GM18508 (cell line): Measurements from ENCODE around the gene PPM1L.

Experiments used
- ATAC-seq: cut with Tn5 transposase; IDR thresholded peaks from one replicate; pipeline ENCODE4 v1.9.1; 2021; ENCODE audit warnings: moderate number of reproducible peaks; ENCODE audit not compliant: insufficient read depth, unreplicated experiment

The PPM1L gene

GRCh38 chr3:161070980-161071663 is 315.1 kb downstream of the PPM1L start:
- no peak for ATAC-seq

DNA sequence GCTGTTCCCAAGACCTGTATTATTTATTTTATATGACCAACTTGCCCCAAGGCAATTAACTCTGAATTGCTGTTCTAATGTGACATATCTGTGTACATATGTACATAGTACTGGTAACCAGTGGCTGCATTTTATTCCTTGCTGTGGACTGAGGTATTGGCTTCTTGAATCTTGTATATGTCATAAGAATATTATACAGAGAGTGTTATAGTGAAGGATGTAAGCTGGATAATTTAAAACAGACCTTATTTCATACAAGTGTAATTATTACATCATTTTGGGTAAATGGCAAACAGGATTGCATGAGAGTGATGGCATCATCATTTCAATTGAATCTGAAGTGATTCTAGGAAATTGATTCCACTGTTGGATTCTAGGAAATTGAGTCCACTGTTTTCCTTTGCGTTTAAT is 316.2 kb downstream of the PPM1L start:
- ATAC-seq = no peak

GRCh38 chr3:161072751-161073150 is 316.7 kb downstream of the PPM1L start:
- ATAC-seq = no peak

DNA sequence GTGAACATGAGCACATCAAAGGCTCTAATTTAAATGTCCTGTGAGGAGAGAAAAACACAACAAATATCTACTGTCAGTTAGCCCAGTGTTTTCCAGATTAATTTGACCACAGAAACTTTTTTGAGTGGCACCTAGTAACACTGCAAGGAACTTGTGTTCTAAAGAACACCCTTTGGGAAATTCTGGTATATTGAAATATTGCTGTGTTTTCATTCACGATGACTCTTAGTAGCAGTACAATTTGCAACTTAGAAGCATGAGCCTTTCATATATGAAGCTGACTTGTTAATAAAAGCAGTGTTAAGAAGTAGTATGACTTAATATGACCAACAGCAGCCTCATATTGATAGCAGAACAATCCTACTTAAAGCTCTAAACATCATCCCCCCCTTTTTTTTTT is 317.1 kb downstream of the PPM1L start:
- no peak for ATAC-seq

GRCh38 chr3:161081633-161082032 is 325.6 kb downstream of the PPM1L start:
- ATAC-seq = peak; percentile 89

- no peak for ATAC-seq
Observed at GRCh38 chr3:161082063-161082462, 326.0 kb downstream of the PPM1L start.

DNA sequence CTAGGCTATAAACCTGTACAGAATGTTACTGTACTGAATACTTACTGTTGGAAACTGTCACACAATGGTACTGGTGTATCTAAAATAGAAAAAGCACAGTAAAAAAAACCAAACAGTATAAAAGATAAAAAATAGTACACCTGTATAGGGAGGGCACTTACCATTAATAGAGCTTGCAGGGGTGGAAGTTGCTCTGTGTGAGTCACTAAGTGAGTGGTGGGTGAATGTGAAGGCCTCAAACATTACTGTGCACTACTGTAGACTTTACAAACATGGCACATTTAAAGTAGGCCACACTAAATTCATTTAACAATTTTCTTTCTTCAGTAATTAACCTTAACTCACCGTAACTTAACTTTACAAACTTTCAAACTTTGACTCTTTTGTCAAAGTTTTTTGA is 327.1 kb downstream of the PPM1L start:
- no peak for ATAC-seq

DNA sequence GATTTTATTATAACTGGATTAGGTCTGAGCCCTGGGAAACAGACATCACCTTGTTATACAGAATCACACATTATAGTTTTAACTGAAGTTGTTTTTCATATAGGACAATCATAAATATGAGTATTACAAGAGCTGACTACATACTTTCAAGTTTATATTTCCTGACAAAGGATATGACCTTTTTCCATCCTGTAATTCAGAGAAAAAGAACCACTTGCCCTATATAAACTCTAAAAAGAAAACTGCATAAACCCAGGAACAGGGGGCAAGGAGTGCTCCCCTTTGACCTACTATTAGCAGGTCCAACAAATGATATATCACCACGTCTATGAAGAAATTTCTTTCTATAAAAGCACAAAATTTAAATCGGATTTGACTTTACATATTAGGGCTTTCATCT is 328.2 kb downstream of the PPM1L start:
- no peak for ATAC-seq

DNA sequence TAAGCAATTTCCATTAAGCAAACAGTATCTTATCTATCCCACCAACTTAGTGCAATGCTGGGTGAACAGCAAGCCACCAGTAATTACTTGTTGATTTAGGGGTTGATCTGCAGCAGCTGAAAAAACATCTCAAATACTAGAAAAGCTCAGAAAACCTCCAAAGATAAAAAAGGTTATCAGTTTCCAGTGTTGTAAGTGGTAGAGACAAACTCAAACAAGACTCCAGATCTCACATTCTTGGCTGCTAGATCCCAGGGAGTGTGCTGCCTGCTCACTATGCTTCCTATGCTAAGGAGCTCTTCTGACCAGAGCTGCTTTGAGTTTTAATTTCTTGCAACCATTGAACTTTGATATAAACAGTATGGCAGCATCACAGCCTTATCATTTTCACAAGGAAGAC is 337.9 kb downstream of the PPM1L start:
- no peak for ATAC-seq

GRCh38 chr3:161096771-161097367 is 340.8 kb downstream of the PPM1L start:
- ATAC-seq = no peak

DNA sequence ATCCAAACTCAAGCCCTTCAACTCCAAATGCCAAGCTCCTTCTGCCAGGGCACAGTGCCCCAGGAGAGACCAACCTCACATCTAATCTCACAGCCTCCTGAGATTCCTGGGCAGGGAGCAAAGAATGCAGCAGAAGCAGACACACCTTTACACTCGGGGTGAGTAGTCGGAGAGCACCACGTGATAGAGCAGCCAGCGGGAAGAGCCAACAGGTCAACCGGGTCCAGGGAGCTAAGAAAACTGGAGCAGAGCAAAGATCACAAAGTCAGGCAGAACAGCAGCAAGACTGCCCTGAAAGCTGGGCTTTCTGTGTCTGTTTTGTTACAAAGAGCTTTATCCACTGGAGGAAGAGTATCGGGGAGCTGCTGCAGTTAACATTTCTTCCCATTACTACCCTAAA is 345.0 kb downstream of the PPM1L start:
- ATAC-seq = no peak

GRCh38 chr3:161101609-161102008 is 345.6 kb downstream of the PPM1L start:
- no peak for ATAC-seq

DNA sequence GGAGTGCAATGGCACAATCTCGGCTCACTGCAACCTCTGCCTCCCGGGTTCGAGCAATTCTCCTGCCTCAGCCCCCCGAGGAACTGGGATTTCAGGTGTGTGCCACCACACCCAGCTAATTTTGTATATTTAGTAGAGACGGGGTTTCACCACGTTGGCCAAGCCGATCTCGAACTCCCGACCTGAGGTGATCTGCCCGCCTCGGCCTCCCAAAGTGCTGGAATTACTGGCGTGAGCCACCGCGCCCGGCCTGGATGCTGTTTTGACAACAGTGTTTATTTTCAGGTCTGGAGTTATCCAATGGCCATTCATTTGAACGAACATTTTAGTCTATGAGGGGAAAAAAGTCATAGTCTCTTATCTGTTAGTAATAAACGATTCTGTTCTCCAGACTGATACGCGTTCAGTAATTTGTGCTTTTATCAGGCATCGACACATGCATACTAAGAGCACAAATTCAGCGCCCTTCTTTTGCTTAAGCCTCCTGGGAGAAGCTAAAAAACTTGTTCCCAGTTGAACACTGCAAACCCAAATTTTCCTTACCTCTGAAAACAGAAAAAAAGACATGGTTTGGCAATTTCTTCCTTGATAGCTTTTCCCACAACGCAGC is 347.9 kb downstream of the PPM1L start:
- no peak for ATAC-seq

DNA sequence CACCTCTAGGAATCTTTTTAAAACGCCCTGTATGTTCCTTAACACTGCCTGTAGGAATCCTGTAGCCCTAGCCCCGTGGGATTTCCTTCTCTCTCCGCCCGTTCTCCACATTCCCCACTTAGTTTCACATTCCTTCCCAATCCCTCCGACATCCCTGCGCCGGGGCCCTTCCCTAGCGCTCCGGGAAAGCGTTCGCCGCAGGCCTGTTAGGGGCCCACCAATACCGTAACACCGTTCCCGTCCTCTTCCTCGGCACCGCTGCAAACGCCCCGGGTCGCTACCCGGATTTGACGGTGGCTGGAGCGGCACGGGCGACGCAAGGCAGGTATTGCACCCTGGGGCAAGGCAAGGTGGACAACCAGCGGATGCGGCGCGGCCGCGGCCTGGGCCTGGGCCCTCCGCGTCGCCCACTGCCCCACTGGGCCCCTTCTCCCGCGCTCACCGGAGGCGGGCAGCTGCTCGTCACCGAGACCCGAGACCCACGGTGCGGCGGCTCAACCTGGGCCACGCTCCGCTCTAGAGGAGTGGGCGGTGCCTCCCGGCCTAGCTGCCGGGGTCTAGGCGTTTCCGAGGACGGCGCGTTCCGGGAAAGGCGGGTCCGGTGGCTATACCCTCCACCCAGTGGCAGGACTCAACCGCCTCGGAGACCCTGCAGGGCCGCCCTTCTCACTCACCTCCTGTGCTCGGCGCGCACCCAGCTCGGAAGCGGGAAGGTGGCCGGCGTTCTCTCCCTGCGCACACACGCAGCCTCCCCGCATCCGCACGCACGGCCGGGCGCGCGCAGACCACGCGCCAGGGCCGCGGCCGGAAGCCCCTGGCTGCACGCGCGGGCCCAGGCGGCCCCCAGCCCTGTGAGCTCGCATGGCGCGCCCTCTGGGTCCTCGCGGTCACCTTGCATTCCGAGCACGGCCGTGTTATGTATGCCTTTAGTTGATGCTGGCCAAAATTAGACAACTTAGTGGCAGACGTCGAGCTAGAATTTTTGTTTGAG is 348.8 kb downstream of the PPM1L start, which contains the start of gene B3GALNT1:
Gene B3GALNT1 (minus strand): TSS at position 789 of the 991 bp plus-strand sequence. CDS start 18,595 bp downstream, outside the sequence.
- peak; percentile 61 for ATAC-seq

- no peak for ATAC-seq
Observed at GRCh38 chr3:161107311-161107710, 351.3 kb downstream of the PPM1L start.

GRCh38 chr3:161108840-161109239 is 352.8 kb downstream of the PPM1L start:
- no peak for ATAC-seq

- no peak for ATAC-seq
Observed at GRCh38 chr3:161117646-161118045, 361.6 kb downstream of the PPM1L start.

DNA sequence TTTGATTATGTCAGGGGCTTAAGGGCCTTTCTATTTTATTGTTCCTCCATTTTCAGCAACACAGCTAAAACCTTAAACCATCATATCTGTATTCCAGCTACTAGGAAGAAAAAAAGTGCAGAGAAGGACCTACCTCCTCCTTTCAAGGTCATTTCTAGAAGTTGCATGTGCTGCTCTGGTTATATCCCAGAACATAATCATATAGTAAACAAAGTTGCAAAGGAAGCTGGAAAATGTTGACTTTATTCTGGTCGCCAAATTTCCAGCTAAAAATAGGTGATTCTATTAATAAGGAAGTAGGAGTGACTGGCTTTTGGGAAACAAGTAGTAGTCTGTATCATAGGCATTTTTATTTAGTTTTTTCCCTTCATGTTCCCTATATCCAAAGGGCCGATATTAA is 370.5 kb downstream of the PPM1L start:
- no peak for ATAC-seq
